GM18951 (cell line): Measurements from ENCODE around the gene SSPN.

Source experiments
- POLR2A ChIP-seq: IDR thresholded peaks from 4 replicates; pipeline ENCODE4 v1.6.1; 2011; ENCODE audit warnings: mild to moderate bottlenecking; ENCODE audit not compliant: insufficient read length, insufficient read depth; ENCODE audit errors: extremely low read depth
- in situ Hi-C: fragments of 300-500 bp; cut with MboI; formaldehyde crosslinking; loops from one replicate; pipeline ENCODE4 v1.12.0; 2022; ENCODE audit warnings: low sequenced_read_pairs, mixed read lengths, inconsistent platforms; ENCODE audit not compliant: unreplicated experiment

Gene SSPN

DNA sequence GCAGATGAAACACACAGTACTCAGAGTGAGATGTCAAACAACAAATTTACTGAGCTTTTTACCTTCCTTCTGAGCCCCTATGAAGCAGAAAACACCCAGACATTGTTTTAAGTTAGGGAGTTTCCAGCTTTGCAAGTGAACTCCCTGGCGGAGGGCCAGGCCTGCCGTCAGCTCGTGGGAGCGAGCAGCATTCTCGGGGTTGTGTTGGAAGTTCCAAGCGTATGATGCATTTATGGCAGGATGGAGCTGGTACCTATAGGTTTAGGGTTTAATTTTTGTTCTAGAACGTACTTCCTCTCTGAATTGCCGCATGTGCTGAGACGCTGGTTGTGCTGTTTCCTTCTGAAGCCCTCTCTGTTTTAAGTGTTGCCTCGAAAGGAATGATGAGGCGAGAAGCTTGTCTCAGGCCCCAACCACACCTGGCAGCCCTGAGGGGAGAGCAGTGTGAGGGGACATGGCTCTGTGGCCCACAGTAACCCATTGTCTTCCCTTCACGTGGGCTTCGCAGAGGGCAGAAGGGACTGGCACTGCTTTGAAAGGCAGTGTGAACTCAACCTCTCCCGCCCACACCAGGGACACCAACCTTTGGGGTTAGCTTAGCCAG is 76.6 kb downstream of the SSPN start:
- TF ChIP-seq POLR2A = no peak
- in situ Hi-C loops = no loop called here

DNA sequence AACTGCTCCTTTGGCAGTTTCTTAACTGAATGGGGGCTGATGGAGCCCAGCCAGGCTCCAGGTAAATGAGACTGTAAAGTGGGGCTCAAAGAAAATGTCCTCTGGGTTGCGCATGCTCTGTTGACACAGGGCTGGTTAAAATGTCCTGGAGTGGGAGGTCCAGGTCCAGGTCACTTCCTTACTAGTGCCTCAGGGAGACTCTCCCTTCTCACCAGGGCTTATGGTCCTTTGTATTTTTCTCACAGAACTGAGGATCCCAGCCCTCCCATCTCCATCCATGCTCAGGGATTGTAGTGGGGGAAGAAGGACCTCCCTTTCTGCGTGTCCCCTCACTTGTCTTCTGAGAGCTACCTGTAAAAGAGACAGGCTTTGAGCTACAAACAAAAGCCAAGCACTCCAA is 77.5 kb downstream of the SSPN start:
- in situ Hi-C loops = no loop called here
- TF ChIP-seq POLR2A = no peak

DNA sequence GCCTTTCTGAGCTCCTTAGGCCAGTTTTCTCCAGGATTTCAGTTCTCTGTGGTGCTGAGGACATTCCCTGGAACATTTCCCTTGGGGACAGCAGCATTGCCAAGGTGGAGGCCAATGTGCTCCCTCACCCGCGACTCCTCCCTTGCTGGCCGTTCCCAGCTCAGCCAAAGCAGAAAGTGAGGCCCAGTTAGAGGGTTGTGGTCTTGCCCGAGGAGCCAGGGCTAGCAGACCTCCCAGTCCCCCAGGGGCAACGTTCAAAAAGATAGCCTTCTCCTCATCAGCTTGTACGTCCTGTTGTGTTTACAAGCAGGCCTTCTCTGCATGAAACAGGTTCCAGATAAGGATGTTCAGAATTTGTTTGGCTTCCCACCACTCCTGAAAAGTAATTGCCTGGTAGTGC is 78.4 kb downstream of the SSPN start:
- TF ChIP-seq POLR2A = no peak
- in situ Hi-C loops = no loop called here

DNA sequence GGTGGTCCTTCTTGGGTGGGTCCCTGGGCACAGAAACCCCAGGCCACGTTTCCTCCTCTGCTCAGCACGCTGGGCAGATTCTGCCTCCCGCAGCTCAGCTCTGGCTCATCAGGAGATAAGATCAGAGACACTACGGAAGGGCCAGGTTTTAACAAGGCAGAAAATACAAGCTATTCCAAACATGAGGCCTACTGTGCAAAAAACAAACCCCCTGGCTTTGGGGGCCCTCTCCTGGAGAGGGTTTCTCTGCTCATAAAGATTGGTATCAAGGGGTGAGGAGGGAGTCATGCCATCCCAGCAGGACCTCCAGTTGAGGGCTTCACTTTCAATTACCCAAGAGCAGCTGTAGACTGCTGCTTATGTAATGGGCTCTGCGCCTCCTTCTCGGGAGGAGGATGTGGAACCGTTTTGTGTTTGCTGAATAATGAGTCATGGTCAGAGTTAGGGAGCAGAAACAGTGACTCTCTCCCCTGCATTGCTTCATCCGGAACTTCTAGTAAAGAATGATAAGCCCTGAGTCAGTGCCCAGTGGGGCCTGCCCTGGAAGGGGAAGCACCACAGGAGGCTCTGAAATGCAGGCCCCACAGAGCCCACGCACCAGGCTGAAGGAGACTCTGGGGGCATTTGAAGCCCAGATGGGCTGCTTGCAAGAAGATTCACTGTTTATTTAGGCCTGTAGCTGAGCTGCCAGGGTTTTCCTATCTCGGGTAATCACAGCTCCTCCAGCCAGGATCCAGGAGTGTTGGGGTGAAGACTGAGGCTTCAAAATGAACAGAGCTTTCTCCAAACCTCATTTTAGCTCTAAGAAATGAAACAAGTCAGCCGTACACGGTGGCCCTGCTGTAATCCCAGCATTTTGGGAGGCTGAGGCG is 79.3 kb downstream of the SSPN start:
- in situ Hi-C loops = no loop called here
- TF ChIP-seq POLR2A = peak; percentile 30

DNA sequence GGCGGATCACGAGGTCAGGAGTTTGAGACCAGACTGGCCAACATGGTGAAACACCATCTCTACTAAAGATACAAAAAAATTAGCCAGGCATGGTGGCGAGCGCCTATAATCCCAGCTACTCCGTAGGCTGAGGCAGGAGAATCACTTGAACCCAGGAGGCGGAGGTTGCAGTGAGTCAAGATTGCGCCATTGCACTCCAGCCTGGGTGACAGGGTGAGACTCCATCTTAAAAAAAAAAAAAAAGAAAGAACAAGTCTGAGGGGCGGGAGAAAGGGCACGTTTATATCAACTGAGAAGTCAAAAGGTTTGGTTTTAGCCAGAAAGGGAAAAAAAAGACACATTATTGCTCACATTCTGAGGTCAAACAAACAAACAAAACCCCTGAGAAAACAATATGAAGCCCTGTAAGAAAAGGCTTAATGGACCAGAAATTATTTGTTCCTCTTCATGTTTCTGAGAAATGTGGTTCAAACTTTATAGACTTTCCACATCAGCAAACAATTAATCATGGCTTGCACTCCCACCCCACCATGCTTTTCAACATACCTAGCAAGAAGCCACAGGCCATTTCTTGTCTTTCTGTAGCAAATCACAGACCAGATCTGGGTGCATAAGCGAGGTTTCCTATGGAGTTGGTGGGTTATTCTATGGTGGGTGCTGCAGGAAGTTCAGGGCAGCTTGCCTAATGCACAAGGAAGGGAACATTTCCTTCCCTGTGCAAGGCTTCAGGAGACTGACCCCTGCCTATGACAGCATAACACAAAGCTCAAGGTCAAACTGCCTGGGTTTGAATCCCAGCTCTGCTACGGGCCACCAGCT is 80.1 kb downstream of the SSPN start:
- in situ Hi-C loops = no loop called here
- no peak for TF ChIP-seq POLR2A

DNA sequence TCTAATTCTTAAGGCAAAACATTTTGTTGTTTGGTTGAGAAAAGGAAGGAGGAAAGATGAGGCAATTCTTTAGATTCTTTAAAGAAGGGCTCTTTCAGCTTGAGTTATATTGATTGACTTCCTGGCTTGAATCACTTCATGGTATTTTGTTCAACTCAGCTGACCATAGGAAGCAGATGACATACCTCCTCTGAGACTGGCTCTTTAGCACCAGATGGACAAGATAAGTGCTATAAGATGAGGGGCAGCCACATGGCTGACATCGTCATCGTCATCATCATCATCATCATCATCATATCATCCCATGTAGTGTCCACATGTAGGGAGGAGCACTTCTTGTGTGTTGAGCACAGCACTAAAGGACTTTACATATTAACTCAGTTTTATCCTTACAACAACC is 81.3 kb downstream of the SSPN start:
- no peak for TF ChIP-seq POLR2A
- in situ Hi-C loops = no loop called here

DNA sequence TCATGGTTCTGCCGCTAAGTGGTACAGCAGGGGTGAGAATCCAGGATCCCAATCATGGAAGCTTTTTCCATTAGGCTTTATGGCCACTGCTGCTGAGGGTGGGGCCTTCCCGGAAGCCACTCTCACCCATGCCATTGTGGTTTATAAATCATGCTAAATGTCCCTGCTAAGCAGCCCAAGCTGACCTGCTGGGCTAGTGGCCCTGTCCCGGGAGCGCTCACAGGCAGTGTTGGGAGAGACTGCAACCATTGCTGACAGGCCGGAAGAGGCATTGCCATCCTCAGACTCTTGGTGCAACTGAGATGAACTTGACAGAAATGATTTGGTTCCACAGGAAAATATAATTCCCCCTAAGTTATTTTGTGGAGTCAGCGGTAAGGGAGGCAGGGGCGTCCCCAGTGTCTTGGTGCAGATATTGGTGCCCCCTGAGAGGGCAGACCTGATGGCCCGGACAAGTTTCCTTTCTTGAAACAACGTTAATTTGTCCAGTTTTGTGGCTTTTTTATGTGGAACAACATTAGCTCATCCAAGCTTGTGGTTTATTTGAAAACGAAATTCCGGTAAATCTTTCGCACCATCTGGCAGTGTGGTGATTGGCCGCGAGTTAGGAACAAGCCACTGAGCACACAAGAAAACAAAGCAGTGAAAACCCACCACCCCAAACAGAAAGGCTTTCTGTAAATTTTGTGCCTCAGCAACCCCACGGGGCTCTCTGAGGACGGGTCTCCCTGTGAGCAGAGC is 82.3 kb downstream of the SSPN start:
- in situ Hi-C loops = no loop called here
- no peak for TF ChIP-seq POLR2A

DNA sequence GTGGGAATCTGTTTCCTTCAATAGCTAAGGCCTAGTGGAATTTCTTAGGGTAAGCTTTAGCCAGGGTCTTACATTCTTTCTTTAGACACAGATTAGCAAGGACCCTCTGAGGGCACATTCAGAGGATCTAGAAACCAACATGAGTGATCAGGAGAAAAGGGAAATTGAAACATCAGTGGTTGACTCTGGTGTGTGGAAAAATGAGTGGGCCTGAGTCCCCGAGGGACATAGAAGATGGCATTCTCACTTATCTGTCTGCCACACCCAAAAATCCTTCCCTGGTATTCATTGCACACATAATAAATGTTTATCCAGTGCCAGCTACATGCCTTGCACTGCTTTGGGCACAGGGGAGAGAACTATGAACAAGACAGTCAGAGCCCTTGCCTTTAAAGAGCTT is 82.9 kb downstream of the SSPN start:
- in situ Hi-C loops = no loop called here
- no peak for TF ChIP-seq POLR2A

DNA sequence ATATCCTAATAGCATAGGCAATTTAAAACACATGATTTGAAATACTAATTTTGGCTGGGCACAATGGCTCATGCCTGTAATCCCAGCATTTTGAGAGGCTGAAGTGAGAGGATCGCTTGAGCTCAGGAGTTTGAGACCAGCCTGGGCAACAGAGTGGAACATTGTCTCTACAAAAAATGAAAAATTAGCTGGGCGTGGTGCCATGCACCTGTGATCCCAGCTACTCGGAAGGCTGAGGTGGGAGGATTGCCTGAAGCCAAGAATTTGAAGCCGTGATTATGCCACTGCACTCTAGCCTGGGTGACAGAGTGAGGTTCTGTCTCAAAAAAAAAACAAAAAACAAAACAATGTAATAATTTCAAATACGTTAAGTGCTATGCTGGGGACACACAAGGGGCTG is 83.3 kb downstream of the SSPN start:
- in situ Hi-C loops = no loop called here

DNA sequence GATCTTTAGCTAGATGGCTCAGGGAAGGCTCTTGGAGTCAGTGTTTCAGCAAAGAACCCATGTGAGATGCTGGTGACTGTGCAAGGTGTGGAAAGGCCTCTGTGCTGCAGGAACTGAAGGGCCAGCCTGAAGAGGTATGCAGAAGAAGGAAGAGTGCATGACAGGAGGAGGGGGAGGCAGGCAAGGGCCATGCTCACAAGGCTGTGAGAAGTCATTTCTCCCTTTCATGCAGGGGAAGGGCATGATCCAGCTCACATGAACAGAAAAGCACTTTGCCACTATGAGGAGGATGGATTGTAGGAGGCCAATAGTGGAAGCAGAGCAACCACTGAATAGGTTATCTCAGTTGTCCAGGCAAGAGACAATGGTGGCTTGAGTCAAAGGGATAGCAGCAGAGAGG is 83.7 kb downstream of the SSPN start:
- no peak for TF ChIP-seq POLR2A
- in situ Hi-C loops = no loop called here

More for the DNA sequence above, 83.3 kb downstream of the SSPN start:
- no peak for TF ChIP-seq POLR2A

DNA sequence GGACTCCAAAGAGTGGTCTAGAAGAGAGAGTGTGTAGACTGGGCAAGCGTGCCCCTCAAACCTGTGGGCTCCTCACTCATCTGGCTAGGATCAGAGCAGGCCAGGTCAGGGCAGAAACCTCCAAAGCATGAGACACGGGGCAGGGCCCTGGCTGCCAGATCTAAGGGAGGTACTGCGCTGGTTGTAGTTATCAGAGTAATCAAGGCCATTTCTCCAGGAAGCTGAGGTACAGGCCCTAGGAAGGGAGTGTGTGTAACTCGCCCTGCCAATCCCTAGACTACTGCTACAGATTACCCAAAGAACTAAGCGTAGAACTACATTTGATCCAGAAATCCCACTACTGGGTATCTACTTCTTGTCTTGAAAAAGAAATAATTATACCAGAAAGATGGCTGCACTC is 84.5 kb downstream of the SSPN start:
- TF ChIP-seq POLR2A = no peak
- in situ Hi-C loops = no loop called here

DNA sequence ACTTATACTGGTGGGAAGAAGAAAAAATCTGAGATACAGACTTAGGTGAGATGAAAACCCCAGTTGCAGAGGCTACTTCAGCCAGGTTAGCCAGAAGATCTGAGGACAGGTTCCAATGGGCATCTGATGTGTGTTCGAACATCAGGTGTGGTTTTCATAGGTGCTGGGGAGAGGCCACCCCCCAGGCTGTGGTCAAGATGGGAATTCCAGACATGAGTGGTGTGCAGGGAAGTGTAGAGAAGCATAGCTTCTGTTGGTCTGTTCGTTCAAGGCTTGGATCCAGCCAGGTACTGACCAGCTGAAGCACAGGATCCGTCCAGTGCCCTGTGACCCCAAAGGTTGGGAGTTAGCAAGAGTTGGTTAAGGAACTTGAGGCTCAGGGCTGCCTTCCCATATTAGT is 85.5 kb downstream of the SSPN start:
- in situ Hi-C loops = no loop called here
- no peak for TF ChIP-seq POLR2A

DNA sequence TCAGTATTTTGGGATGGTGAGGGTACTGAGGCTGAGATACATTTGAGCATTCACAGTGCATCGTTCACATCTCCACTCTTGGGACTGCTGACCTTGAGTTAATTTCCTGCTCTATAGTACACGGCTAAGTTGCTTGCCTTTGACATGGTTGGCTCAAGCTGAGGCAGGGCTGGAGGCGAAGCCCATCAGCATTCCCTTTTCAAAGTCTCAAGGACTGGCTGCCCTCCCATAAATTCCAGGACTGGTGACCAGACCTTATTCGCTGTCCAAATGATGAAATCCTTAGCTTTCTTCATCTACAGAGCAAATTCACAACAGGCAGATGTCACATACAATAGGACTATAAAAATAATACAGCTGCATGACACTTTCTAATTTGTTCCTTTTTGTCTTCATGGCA is 85.9 kb downstream of the SSPN start:
- TF ChIP-seq POLR2A = no peak
- in situ Hi-C loops = no loop called here

DNA sequence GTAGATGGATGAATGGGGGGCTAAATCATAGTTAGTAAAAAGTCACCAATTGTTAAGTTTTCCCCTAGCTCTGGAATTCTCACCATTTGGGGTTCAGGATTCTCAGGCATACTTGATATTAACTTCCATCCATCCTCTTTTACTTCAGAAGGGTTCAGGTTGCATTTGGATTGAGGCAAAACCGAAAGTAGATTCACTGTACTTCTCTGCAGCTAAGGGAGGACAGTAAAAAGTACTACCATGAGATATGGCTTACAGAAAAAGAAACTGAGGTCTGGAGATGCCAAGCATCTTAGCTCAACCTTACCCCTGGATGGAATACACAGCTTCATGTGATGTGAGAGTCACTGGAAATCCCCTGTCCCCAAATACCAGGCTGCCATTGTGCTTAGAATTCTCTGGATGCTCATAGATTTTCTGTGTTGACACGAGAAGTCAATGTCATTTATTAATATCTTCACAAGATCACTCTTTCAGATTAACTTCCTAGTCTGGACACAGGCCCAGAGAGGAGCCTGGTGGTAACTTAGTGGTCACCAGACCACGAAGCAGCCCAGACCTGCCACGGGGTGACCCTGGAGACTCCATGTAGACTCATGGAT is 87.1 kb downstream of the SSPN start:
- in situ Hi-C loops = no loop called here
- TF ChIP-seq POLR2A = no peak
